Measurements from ENCODE around the gene ETHE1.

The ETHE1 gene

GRCh38 chr19:43546581-43546980 is 19.6 kb upstream of the ETHE1 start:
- ATAC-seq: no peak
- TF ChIP-seq TSHZ2 (CRISPR knock-in tag; IDR thresholded peaks at IDR 0.05) (no peak), SNAI2 (CRISPR knock-in tag; IDR thresholded peaks at IDR 0.05) (no peak), ARNTL (CRISPR knock-in tag; IDR thresholded peaks at IDR 0.05; ENCODE audit: borderline replicate concordance, low read depth) (no peak), ZFP3 (CRISPR knock-in tag; IDR thresholded peaks at IDR 0.05) (no peak), PPARA (CRISPR knock-in tag; IDR thresholded peaks at IDR 0.05; ENCODE audit: borderline replicate concordance) (no peak), BACH2 (CRISPR knock-in tag; IDR thresholded peaks at IDR 0.05; ENCODE audit: borderline replicate concordance) (no peak), GLIS3 (CRISPR knock-in tag; IDR thresholded peaks at IDR 0.05) (no peak), ZC3H10 (CRISPR knock-in tag; IDR thresholded peaks at IDR 0.05) (no peak), TCF4 (CRISPR knock-in tag; IDR thresholded peaks at IDR 0.05; ENCODE audit: borderline replicate concordance) (no peak)

- no peak for ATAC-seq
- no peak for TF ChIP-seq ZNF70 (CRISPR knock-in tag; IDR thresholded peaks at IDR 0.05)
- TF ChIP-seq TOX (CRISPR knock-in tag; IDR thresholded peaks at IDR 0.05; ENCODE audit: borderline replicate concordance): no peak
- no peak for TF ChIP-seq ESRRG (CRISPR knock-in tag; IDR thresholded peaks at IDR 0.05)
- TF ChIP-seq CSRNP3 (CRISPR knock-in tag; IDR thresholded peaks at IDR 0.05): no peak
- no peak for TF ChIP-seq ISL1 (CRISPR knock-in tag; IDR thresholded peaks at IDR 0.05)
- no peak for TF ChIP-seq PATZ1 (CRISPR knock-in tag; IDR thresholded peaks at IDR 0.05; ENCODE audit: borderline replicate concordance)
Measured at GRCh38 chr19:43545981-43546380, 19.0 kb upstream of the ETHE1 start.

GRCh38 chr19:43545276-43545675 is 18.3 kb upstream of the ETHE1 start:
- no peak for ATAC-seq
- no peak for TF ChIP-seq TOX (CRISPR knock-in tag; IDR thresholded peaks at IDR 0.05; ENCODE audit: borderline replicate concordance)
- no peak for TF ChIP-seq RARB (CRISPR knock-in tag; IDR thresholded peaks at IDR 0.05)
- no peak for TF ChIP-seq ARNTL (CRISPR knock-in tag; IDR thresholded peaks at IDR 0.05; ENCODE audit: borderline replicate concordance, low read depth)
- no peak for TF ChIP-seq PPARA (CRISPR knock-in tag; IDR thresholded peaks at IDR 0.05; ENCODE audit: borderline replicate concordance)
- TF ChIP-seq POU6F1 (CRISPR knock-in tag; IDR thresholded peaks at IDR 0.05; ENCODE audit: borderline replicate concordance, low read depth): no peak
- TF ChIP-seq TCF4 (CRISPR knock-in tag; IDR thresholded peaks at IDR 0.05; ENCODE audit: borderline replicate concordance): no peak
- TF ChIP-seq ZNF8 (CRISPR knock-in tag; IDR thresholded peaks at IDR 0.05): no peak
- no peak for TF ChIP-seq SNAI2 (CRISPR knock-in tag; IDR thresholded peaks at IDR 0.05)
- TF ChIP-seq ZFP30 (CRISPR knock-in tag; IDR thresholded peaks at IDR 0.05): no peak
- TF ChIP-seq ISL1 (CRISPR knock-in tag; IDR thresholded peaks at IDR 0.05): no peak
- no peak for TF ChIP-seq CSDC2 (CRISPR knock-in tag; IDR thresholded peaks at IDR 0.05)
- no peak for TF ChIP-seq GLIS3 (CRISPR knock-in tag; IDR thresholded peaks at IDR 0.05)
- TF ChIP-seq ZNF565 (CRISPR knock-in tag; conservative IDR thresholded peaks at IDR 0.05; ENCODE audit: low read depth): no peak
- TF ChIP-seq PATZ1 (CRISPR knock-in tag; IDR thresholded peaks at IDR 0.05; ENCODE audit: borderline replicate concordance): no peak
- no peak for TF ChIP-seq ESRRG (CRISPR knock-in tag; IDR thresholded peaks at IDR 0.05)

Data from SK-N-SH treated with all-trans-retinoic acid at 6 μM for 48 hours (cell line).